GM12864 (cell line): ENCODE measurements around the gene KDM6B.

Source experiments
- DNase-seq: peaks from one replicate; pipeline ENCODE4 v3.0.0-alpha.2; 2011; ENCODE audit warnings: low read depth
- H3K4me3 ChIP-seq: 2 replicates; pipeline ENCODE4 v1.5.1; 2011; ENCODE audit warnings: mild to moderate bottlenecking, low read depth, low read length, control low read depth
- CTCF ChIP-seq: IDR thresholded peaks from 2 replicates; pipeline ENCODE4 v1.5.1; 2011; ENCODE audit warnings: low read depth, mild to moderate bottlenecking, moderate library complexity, low read length, control low read depth, inconsistent platforms; ENCODE audit errors: missing control alignments

Gene KDM6B

DNA sequence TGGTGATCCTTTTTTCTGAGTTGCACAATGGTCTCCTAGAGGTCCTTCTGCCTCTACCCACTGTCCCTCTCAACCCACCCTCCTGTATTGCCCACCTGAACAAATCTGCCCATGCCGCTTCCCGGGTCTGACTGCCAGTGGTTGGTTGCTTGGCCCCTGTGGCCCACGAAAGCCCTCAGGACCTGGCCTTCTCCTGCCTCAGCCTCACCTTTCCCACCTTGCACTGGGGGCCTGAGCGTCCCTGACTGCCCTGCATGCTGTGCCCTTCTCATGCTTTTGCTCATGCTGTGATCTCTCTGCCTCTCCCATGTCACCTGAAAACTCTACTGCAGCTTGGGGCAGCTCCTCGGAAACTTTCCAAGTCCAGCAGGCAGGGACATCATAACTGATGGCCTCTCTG lies 13.8 kb upstream of the KDM6B start:
- DNase-seq, result no peak
- no peak overlapping the region for H3K4me3 ChIP-seq
- TF ChIP-seq CTCF, result no peak

DNA sequence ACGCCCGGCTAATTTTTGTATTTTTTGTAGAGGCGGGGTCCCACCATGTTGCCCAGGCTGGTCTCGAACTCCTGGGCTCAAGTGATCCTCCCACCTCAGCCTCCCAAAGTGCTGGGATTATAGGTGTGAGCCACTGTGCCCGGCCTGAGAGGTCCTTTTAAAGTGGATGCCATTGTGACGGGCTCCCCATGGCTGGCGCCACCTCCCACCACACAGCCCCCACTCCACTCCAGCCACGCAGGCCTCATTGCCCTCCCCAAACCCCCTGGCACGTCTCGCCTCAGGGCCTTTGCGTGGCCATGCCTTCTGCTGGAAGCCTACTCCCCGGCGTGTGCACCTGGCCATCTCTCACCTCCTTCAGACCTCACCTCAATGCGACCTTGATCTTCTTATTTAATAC lies 11.9 kb upstream of the KDM6B start:
- H3K4me3 ChIP-seq, result no peak overlapping the region
- no peak for TF ChIP-seq CTCF
- DNase-seq, result no peak

DNA sequence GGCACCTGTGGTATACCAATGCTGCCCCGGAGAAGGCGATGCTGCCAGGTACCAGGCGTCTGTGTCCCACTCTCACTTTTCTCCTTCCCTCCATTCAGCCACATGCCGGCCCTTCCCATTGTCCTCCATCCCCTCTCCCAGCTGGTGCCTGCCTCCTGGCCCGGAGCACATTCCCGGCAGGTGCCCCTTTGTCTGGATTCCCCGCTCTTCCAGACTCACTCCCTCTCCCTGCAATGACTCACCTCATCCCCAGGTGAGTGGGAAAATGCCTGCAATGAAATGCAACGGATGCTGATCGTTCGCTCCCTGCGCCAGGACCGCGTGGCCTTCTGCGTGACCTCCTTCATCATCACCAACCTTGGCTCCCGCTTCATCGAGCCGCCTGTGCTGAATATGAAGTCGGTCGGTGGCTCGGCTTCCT lies 10.4 kb upstream of the KDM6B start:
- no peak overlapping the region for H3K4me3 ChIP-seq
- no peak for TF ChIP-seq CTCF
- DNase-seq, result no peak

DNA sequence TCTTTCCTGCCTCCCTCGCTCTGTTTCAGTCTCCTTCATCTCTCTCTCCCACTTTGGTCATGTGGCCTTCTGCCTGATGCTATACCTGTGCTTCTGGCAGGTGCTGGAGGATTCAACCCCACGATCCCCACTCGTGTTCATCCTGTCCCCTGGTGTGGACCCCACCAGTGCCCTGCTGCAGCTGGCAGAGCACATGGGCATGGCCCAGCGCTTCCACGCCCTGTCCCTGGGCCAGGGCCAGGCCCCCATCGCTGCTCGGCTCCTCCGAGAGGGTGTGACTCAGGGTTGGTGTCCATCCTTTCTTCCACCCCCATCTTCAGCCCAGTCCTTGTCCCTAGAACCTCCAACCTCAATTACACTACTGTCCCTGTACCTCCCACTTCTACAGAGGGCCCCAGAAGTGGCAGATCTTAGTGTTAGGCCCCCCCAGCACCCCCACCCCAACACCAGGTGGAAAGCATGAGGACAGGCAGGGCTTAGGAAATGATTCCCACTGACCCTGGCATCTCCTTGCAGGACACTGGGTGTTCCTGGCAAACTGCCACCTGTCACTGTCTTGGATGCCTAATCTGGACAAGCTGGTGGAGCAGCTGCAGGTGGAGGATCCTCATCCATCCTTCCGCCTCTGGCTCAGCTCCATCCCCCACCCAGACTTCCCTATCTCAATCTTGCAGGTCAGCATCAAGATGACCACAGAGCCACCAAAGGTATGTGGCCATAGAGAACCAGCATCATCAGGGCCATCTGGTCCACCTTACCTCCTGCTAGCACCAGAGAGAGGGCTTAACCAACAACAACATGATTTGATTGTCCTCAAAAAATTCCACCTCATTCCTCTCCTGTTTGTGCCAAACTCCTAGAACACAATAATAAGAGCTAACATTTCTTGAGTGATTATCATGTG lies 9.7 kb upstream of the KDM6B start:
- DNase-seq, result no peak
- no peak for TF ChIP-seq CTCF
- H3K4me3 ChIP-seq, result no peak overlapping the region

DNA sequence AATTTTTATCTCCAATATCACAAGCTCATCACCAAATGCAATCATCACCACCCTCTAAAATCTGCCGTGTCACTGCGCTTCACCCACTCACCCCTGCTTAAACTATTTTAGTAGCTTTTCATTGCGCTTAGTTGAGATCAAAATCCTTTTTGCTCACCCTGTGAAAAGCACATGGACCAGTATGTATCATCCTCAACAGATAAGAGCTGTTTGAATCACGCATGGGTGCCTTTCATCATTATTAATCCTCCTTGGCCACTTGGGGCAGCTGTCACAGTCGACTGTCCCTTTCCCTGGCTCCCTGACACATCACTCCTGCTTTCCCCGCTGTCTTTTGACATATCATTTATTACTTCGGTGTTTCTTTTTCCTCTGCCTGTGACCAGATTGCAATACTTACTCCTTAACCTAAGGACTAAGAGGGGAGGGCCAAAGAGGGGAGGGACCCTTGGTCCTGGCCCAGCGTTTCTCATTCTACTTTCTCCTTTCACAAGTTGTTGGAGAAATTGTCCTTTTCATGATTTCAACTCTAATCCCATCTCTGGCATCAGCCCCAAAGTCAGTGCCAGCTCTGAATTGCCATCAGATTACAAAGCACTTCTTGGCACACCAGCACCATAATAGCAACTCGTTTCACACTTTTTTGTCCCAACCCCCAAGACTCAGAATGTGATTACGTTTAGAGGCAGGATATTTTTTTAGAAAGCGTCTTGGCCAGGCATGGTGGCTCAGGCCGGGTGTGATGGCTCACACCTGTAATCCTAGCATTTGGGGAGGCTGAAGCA lies 8.6 kb upstream of the KDM6B start:
- no peak for TF ChIP-seq CTCF
- no peak for DNase-seq
- no peak overlapping the region for H3K4me3 ChIP-seq

DNA sequence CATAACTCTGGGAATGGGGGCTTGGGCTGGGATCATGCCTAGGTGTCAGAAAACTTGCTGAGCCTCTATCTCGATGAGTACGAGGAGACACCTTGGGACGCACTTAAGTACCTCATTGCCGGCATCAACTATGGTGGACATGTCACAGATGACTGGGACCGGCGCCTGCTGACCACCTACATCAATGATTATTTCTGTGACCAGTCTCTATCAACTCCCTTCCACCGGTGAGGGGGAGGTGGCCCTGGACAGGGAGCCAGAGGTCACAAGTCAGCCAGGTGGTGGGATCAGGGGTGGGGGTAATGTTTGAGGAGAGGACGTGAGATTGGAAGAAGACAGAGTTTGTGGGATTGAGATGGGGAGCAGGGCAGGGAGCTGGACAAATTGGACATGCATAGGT lies 3.4 kb upstream of the KDM6B start:
- no peak for TF ChIP-seq CTCF
- DNase-seq, result no peak
- no peak overlapping the region for H3K4me3 ChIP-seq
